ENCODE results near the gene SH2B3. TPM values are rescaled to one million over a fixed set of nuclear protein-coding genes. Genes with fewer than 3 reads are reported as not detected.

The SH2B3 gene
- total and polyA plus RNA-seq, 2 donors (not counting 3 experiments of a cell fraction or from before 2014, with no cell fraction given) = 63.1 to 97.9 TPM

DNA sequence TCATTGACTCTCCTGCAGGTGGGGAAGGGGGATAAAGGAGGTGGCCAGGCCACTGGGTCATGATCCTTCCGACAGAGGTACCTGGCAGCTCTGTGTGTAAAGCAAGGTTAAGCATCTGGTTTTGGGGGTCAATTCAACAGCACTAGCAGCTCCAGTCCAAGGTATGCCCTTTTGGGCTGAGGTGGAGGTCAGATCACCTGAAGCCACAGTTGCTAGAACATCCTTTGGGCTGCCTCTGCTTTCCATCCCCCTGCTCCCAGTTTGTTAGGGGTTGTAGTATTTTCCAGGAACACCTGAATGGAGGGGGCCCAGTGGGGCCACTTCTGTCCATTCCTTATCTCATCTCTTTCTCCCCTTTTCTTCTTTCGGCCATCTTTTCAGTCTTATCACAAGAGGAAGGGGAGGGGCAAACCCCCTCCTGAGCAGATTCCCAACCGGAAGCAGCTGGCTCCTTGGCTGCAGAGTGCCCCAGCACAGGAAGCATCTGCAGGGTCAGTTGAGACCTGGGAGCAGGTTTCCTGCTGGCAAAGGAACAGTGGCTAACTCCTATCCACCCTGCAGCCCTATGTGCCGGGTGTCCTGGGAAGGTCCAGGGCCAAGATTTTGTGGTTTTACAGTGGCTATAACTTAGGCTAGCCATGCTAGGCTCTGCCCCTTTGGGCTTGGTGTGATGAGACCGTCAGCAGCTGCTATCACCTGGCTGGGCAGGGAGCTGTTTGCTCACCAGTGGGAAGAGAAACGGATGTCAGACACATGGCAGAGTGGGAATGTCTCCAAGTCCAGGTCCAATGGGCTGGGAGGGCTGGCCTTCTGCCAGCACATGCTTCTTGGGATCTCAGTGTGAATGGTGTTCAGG, 40.2 kb downstream of the SH2B3 start:
- ChIA-PET CTCF (interaction anchor here (0.7 to 16.4 kb wide), 9 partner anchors 9 to 77 kb away, joined by 3 to 464 read pairs (median 5); partner anchors contain the start of gene PHETA1), POLR2A (interaction anchor here (0.8 to 1.6 kb wide), 4 partner anchors 8 to 49 kb away, joined by 3 to 6 read pairs (median 5); no protein-coding TSS in a partner anchor)
- no peak overlapping the region for H2AFZ ChIP-seq (ENCODE audit: low read depth, low read length)
- no TSS peak for BruUV-seq (replicated peaks)
- no peaks in the 10 kb centered on the region for H3K27me3 ChIP-seq (ENCODE audit: control insufficient read depth in 2 of 2, insufficient read depth in 2 of 2, low read length in 2 of 2)
- peaks cover 21 to 37% of the 10 kb centered on the region in 2 experiments for H3K36me3 ChIP-seq (ENCODE audit: control insufficient read depth in 2 of 2, extremely low read depth in 1 of 2, insufficient read depth in 2 of 2, low read length in 2 of 2)
- peak overlapping the region; percentile 46 for H3K4me2 ChIP-seq (ENCODE audit: insufficient read depth, low read length)
- DNase-seq (ENCODE audit: low read depth, low spot score) (peak; percentile 97), FAIRE-seq (peak; percentile 98)
- intact Hi-C loops (cut with micrococcal nuclease) (loop anchor here (1.0 kb wide), 6 partner anchors 8 to 49 kb away; partner anchors contain the start of gene SH2B3), dilution Hi-C loops (cut with MboI; ENCODE audit: extremely low pct_ligation_motif_present, low sequenced_read_pairs) (no loop called here)
- no peak overlapping the region for H3K4me3 ChIP-seq (replicated peaks in 1 of 3; ENCODE audit: insufficient read depth in 1 of 3, low read depth in 1 of 3, low read length in 3 of 3)
- no peaks in the 10 kb centered on the region for H3K9me1 ChIP-seq (replicated peaks; ENCODE audit: control insufficient read depth, extremely low read depth, insufficient read depth, low read length)
- peak; percentile 71 for TF ChIP-seq MYC (IDR thresholded peaks at IDR 0.05; ENCODE audit: low read depth, low read length)
- TF ChIP-seq EZH2 (IDR thresholded peaks at IDR 0.05; ENCODE audit: borderline replicate concordance, low read depth, low read length, severe bottlenecking) = no peak
- peak; percentile 89 for TF ChIP-seq GATA2 (IDR thresholded peaks at IDR 0.05; ENCODE audit: insufficient read depth, insufficient read length, low read depth, low read length)
- TF ChIP-seq JUN (IDR thresholded peaks at IDR 0.05; ENCODE audit: borderline replicate concordance, insufficient read depth, insufficient read length, low read depth) = peak; percentile 32
- TF ChIP-seq POLR2AphosphoS5 (IDR thresholded peaks at IDR 0.05; ENCODE audit: insufficient read depth, low read depth, low read length) = peak; percentile 98
- TF ChIP-seq POLR2A (IDR thresholded peaks at IDR 0.05; ENCODE audit: low read depth, low read length) = peak; percentile 80
- TF ChIP-seq, protein P1, sequence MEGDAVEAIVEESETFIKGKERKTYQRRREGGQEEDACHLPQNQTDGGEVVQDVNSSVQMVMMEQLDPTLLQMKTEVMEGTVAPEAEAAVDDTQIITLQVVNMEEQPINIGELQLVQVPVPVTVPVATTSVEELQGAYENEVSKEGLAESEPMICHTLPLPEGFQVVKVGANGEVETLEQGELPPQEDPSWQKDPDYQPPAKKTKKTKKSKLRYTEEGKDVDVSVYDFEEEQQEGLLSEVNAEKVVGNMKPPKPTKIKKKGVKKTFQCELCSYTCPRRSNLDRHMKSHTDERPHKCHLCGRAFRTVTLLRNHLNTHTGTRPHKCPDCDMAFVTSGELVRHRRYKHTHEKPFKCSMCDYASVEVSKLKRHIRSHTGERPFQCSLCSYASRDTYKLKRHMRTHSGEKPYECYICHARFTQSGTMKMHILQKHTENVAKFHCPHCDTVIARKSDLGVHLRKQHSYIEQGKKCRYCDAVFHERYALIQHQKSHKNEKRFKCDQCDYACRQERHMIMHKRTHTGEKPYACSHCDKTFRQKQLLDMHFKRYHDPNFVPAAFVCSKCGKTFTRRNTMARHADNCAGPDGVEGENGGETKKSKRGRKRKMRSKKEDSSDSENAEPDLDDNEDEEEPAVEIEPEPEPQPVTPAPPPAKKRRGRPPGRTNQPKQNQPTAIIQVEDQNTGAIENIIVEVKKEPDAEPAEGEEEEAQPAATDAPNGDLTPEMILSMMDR (IDR thresholded peaks at IDR 0.05; ENCODE audit: extremely low read depth in 1 of 2, insufficient read depth in 1 of 2, low read depth in 1 of 2, low read length in 2 of 2) = no peak
- TF ChIP-seq, protein P2, sequence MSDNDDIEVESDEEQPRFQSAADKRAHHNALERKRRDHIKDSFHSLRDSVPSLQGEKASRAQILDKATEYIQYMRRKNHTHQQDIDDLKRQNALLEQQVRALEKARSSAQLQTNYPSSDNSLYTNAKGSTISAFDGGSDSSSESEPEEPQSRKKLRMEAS (IDR thresholded peaks at IDR 0.05; ENCODE audit: insufficient read depth, insufficient read length) = no peak
- peak; percentile 18 for TF ChIP-seq FOS (IDR thresholded peaks at IDR 0.05; ENCODE audit: borderline replicate concordance, insufficient read depth, low read length)
- H3K9ac ChIP-seq (replicated peaks; ENCODE audit: extremely low read depth, insufficient read depth, low read length) = peak overlapping the region; percentile 37
- peaks cover 68% of the 10 kb centered on the region for H3K79me2 ChIP-seq (ENCODE audit: control insufficient read depth, insufficient read depth, low read length)
- H3K27ac ChIP-seq (ENCODE audit: insufficient read depth, low read depth, low read length) = peak overlapping the region; percentile 81
- no peaks in the 10 kb centered on the region for H4K20me1 ChIP-seq (replicated peaks; ENCODE audit: control insufficient read depth, extremely low read depth, insufficient read depth, low read length)
- H3K4me1 ChIP-seq (ENCODE audit: control insufficient read depth, extremely low read depth, insufficient read depth, low read length) = peaks cover 55% of the 10 kb centered on the region
- H3K9me3 ChIP-seq (replicated peaks; ENCODE audit: control insufficient read depth, insufficient read depth, low read length) = no peaks in the 10 kb centered on the region

Data from endothelial cell of umbilical vein (primary cell).